GM19238 (cell line): ENCODE results near the gene FCAMR.

Source experiments
- DNase-seq: peaks from one replicate; pipeline ENCODE4 v3.0.0; 2011; ENCODE audit warnings: low spot score; ENCODE audit not compliant: insufficient read length

The FCAMR gene

GRCh38 chr1:206912445-206913095 is 57.7 kb downstream of the FCAMR start:
- peak; percentile 60 for DNase-seq

DNA sequence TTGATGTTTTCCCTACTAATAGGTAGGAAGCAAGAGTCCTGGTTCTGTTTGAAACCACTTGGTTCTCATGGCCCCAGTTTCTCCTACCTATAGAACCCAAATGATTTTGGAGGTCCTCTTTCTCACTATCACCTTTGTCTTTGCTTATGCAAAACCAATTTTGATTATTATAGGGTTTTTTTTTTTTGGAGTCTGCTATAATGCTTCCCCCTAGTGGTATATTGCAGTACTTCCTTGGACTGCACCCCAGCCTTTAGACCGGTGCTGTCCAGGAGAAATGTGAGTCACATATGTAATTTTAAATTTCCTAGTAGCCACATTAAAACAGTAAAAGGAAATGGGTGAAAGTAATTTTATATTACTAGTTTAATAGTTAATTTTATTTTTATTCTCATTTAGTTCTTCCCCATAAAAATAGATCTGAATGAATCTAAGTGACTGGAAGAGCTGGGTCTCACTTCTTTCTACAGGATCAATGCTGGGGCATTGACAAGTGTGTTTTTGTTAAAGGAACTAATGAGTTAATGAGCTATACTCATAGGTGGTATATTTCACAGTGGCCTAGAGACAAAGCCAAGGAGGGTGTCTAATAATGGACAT is 59.1 kb downstream of the FCAMR start:
- no peak for DNase-seq

DNA sequence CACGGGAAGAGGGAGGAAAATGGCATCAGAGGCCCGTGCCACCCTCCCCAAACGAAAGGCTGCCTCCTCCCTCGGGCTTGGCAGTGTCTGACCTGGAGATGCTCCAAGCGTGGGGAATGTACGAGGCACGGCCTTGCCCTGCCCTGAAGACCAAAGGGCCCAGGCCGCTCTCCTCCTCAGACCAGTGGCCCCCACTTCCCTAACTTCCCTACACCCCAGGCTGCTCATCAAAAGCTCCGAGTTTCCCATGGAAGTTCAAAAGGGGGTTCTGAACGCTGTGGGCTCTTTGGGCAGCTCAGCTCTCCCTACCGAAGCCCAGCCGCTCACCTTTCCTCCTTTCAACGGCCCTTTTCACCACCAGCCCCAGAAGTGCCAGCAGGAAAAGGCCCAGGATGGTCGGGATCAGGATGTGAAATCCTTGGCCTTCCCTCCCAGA is 60.4 kb downstream of the FCAMR start:
- DNase-seq, result no peak

DNA sequence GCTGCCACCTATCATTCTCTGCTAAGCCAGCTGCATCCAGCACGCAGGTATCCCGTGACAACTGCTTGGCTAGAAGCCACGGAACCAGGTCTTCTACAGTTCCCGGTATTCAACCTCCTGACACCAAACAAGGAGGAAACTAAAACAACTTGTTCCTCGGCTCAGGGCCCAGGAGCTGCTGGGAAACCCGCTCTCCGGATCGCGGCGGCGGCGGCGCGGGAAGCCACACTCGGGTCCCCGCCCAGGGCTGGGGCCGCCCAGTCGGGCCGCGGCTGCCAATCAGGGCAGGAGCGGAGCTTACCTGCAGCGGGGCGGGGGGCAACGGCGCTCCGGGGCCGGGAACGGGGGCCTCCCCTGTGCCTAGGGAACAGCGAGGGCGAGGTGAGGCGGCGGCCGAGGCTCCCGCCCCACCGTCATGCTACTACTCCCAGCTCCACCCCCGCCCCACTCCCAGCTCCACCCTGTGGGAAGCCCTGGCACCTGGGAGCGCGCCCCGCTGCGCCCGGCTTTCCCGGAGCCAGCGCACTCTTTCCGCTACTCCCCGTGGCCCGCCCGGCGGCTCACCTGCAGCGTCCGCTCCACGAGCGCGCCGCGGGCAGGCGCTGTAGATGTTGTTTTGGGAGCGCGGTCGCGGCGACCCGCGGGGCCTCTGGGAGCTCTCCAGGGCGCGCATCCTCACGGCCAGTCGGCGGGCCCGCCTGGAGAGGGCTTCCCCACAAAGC is 60.9 kb downstream of the FCAMR start:
- DNase-seq, result no peak

GRCh38 chr1:206908038-206908437 is 62.2 kb downstream of the FCAMR start:
- no peak for DNase-seq
